ENCODE results near the gene RASA3. TPM values are rescaled to one million over a fixed set of nuclear protein-coding genes. Genes with fewer than 3 reads are reported as not detected.

The RASA3 gene
- total RNA-seq, 4 donors from 2014 or later: 28.1 to 73.4 (median 56.8) TPM

DNA sequence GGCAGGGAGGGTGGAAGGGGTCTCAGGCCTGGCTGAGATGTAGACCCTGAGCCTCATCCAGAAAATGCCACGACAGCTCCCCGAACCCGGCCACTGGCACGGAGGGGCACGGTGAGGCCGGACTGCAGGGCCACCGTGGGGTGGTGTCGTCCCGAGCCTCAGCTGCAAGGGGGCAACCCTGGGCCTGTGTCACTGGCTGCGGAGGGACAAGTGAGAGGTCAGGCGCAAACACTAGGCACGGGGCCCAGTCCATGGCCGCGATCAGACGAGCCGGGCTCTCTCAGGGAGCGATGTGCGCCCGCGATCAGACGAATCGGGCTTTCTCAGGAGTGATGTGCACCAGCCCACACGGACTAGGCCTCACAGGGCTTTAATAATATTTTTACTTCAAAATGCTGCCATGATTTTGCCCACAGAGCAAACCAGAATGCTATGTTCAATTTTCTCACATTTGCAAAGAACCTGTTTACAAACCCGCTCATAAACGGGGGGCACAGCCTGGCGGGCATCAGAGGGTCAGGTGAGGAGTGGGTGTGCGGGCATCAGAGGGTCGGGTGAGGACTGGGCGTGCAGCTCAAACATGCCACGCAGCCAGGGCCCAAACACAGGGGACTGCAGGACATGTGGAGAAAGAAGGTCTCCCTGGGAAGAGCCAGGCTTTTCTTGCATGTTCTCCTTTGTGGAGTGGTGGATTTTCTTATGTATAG, 115.9 kb downstream of the RASA3 start:
- ATAC-seq (ENCODE audit: low FRiP score): no peak
- TF ChIP-seq, protein P1, sequence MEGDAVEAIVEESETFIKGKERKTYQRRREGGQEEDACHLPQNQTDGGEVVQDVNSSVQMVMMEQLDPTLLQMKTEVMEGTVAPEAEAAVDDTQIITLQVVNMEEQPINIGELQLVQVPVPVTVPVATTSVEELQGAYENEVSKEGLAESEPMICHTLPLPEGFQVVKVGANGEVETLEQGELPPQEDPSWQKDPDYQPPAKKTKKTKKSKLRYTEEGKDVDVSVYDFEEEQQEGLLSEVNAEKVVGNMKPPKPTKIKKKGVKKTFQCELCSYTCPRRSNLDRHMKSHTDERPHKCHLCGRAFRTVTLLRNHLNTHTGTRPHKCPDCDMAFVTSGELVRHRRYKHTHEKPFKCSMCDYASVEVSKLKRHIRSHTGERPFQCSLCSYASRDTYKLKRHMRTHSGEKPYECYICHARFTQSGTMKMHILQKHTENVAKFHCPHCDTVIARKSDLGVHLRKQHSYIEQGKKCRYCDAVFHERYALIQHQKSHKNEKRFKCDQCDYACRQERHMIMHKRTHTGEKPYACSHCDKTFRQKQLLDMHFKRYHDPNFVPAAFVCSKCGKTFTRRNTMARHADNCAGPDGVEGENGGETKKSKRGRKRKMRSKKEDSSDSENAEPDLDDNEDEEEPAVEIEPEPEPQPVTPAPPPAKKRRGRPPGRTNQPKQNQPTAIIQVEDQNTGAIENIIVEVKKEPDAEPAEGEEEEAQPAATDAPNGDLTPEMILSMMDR (IDR thresholded peaks at IDR 0.05): no peak
- no peak for DNase-seq (ENCODE audit: low spot score)

DNA sequence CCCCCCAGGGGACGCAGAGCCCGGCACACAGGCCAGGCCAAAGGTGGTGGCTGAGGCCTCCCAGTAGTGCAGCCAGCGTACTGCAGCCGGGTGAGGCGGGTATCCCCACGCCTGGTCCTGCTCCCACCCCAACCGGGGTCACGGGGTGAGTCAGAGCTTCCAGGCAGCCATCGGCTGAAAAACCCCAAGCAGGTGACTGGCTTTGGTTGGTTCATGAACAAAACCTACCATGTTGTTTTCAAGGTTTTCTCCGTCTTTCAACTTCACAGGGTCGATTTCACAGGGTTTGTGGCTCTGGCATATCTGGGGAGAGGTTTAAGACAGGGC, 116.5 kb downstream of the RASA3 start:
- ATAC-seq (ENCODE audit: low FRiP score) (peak; percentile 15), DNase-seq (ENCODE audit: low spot score) (no peak)
- TF ChIP-seq, protein P1 (IDR thresholded peaks at IDR 0.05): no peak

DNA sequence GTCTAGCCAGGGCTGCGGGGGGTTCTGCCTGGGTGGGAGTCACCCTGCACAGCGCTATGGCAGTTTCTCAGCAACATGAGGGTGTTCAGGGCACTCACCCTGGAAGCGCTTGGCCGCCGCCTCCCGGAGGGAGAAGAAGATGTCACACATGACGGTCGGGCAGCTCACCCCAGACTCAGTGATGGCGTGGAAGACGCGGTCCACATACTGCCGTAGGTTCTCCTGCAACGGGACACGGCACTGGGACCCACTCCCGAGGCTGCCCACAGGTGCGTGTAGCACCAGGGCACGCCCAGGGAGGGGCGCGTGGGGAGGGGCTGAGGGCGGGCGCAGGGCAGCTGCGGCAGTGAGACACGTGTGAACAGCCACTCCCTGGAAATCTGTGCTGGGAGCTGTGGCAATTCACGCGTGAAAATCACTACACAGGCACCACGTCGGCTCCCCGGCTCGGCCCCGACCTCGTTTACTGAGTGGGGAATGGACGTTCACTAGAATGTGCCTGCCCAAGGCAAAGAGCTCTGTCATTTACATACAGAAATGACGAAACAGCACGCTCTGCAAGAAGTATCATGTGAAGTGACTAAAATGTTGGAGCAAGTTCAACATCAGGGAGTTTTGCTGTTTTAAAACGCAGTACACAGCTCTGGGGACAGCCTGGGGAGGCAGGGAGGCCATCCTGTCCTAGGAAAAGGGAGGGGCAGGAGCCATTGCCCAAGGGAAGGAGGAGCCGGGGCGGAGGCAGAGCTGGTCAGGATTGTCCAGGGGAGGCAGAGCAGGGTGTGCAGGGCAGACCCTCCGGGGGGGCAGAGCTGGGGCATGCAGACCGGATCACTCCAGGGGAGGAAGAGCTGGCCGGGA, 117.1 kb downstream of the RASA3 start:
- peak; percentile 40 for ATAC-seq (ENCODE audit: low FRiP score)
- DNase-seq (ENCODE audit: low spot score): no peak
- TF ChIP-seq, protein P1 (IDR thresholded peaks at IDR 0.05): no peak

DNA sequence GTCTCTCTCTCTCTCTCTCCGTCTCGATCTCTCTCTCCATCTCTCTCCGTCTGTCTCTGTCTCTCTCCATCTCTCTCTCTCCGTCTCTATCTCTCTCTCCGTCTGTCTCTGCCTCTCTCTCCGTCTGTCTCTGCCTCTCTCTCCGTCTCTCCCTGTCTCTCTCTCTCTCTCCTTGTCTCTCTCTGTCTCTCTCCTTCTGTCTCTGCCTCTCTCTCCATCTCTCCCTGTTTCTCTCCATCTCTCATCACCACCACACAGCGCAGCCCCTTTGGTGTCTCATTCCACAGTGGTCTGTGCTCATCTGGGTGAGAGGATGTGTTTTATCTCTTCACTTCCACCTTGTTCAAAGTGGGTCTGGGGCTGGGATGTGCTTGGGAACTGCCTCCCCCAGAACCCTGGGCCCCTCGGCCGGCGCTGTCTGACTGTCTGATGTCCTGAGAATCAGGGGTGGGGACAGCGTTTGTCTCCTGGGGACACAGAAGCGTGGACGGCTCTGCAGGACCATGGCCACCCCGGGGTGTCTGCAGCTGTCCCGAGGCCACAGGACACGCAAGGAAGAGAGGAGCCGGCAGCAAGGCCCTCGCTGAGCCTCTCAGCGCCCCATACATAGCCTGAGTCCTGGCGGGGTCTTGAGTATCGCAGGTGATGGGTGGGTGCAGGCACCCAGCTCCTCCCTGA, 118.3 kb downstream of the RASA3 start:
- DNase-seq (ENCODE audit: low spot score): no peak
- TF ChIP-seq, protein P1 (IDR thresholded peaks at IDR 0.05): no peak
- ATAC-seq (ENCODE audit: low FRiP score): no peak

DNA sequence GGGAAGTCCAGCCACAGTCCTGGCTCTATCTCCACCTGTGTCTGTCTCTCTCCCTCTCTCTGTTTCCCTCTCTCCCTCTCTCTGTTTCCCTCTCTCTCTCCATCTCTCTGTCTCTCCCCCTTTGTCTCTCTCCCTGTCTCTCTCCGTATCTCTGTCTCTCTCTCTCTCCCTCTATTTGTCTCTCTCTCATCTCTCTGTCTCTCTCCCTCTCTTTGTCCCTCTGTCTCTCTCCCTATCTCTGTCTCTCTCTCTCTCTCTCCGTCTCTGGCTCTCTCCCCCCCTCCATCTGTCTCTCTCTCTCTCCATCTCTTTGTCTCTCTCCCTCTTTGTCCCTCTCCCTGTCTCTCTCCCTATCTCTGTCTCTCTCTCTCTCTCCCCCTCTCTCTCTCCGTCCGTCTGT, 119.1 kb downstream of the RASA3 start:
- ATAC-seq (ENCODE audit: low FRiP score): no peak
- DNase-seq (ENCODE audit: low spot score): no peak
- TF ChIP-seq, protein P1 (IDR thresholded peaks at IDR 0.05): no peak

DNA sequence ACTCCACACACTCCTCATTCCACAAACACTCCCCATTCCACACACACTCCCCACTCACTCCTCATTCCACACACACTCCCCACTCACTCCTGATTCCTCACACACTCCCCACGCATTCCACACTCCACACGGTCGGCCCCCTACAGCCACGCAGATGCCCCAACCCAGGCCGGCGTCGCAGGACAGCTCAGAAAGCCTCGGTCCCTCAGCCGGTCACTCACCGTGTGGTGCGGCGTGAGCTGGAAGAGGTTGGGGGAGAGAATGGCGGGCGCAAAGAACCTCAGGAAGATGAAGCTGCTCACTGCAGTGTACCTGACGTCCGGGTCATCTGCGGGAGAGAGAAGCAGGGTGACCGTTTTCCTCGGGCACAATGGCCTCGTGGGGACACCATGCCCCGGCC, 119.5 kb downstream of the RASA3 start:
- DNase-seq (ENCODE audit: low spot score) (no peak), ATAC-seq (ENCODE audit: low FRiP score) (no peak)
- TF ChIP-seq, protein P1 (IDR thresholded peaks at IDR 0.05): no peak
